Esophagus (tissue), 2 donors: ENCODE data around the gene METTL24. TPM values are rescaled to one million over a fixed set of nuclear protein-coding genes. Genes with fewer than 3 reads are reported as not detected.

ENCODE experiments used
- H3K27ac ChIP-seq, 2 donors: one replicate each; pipeline ENCODE4 v1.5.1; 2013; ENCODE audit warnings: low read depth in 2 of 2, mild to moderate bottlenecking in 2 of 2, inconsistent platforms in 1 of 2, low read length in 1 of 2, moderate library complexity in 1 of 2
- H3K27me3 ChIP-seq, 2 donors: one replicate each; pipeline ENCODE4 v1.6.1; 2013; ENCODE audit warnings: low read length in 2 of 2, control low read depth in 1 of 2, mild to moderate bottlenecking in 1 of 2; ENCODE audit not compliant: insufficient read depth in 2 of 2, control insufficient read depth in 1 of 2
- H3K36me3 ChIP-seq, 2 donors: one replicate each; pipeline ENCODE4 v1.6.1; 2013; ENCODE audit warnings: low read length in 1 of 2; ENCODE audit not compliant: control insufficient read depth in 2 of 2, insufficient read depth in 2 of 2
- H3K4me1 ChIP-seq, 2 donors: one replicate each; pipeline ENCODE4 v1.6.1; 2013; ENCODE audit warnings: low read length in 1 of 2; ENCODE audit not compliant: control insufficient read depth in 2 of 2, insufficient read depth in 2 of 2
- H3K4me3 ChIP-seq, 2 donors: one replicate each; pipeline ENCODE4 v1.5.1; 2013; ENCODE audit warnings: low read length in 2 of 2, mild to moderate bottlenecking in 2 of 2, low read depth in 1 of 2, moderate library complexity in 1 of 2
- H3K9me3 ChIP-seq, 2 donors: one replicate each; pipeline ENCODE4 v1.6.1; 2013; ENCODE audit warnings: mild to moderate bottlenecking in 2 of 2, low read depth in 1 of 2, low read length in 1 of 2, moderate library complexity in 1 of 2; ENCODE audit not compliant: control insufficient read depth in 2 of 2, insufficient read depth in 1 of 2
- WGBS, 2 donors: extraction: QIAGEN DNeasy Blood & Tissue Kit; methylation state at CpG; one replicate each; pipeline ENCODE4 v1.1.7; 2013; 5-methylcytosine and 5-hydroxymethylcytosine counted together
- polyA plus RNA-seq, 2 donors: library from polyadenylated mRNA; stranded (reverse); fragments of 200-250 nt; gene quantifications; one replicate each; pipeline ENCODE4 v1.2.3, GENCODE V29; 2013
- donor health status: healthy with polysubstance abuse.
- donor health status: Bipolar disorder and iron deficiency.

Gene METTL24
- polyA plus RNA-seq, 2 donors, result 0.14 to 0.34 TPM

GRCh38 chr6:110364364-110365105 is 6.4 kb upstream of the METTL24 start:
- Histone ChIP-seq H3K9me3 (no peaks in the 10 kb centered on the region), H3K4me1 (no peaks in the 10 kb centered on the region), H3K4me3 (no peak overlapping the region), H3K27me3 (no peaks in the 10 kb centered on the region), H3K27ac (no peak overlapping the region), H3K36me3 (no peaks in the 10 kb centered on the region)
- 69 to 81% methylated on average over 5 of the region's 5 CpGs for WGBS, 2 donors

GRCh38 chr6:110363748-110364147 is 5.6 kb upstream of the METTL24 start:
- WGBS, 2 donors, result 74 to 82% methylated on average over 3 of the region's 3 CpGs
- no peaks in the 10 kb centered on the region for H3K9me3 ChIP-seq
- no peak overlapping the region for H3K27ac ChIP-seq
- peaks cover 0 to 2% of the 10 kb centered on the region in 2 donors for H3K4me1 ChIP-seq
- H3K36me3 ChIP-seq, result no peaks in the 10 kb centered on the region
- no peaks in the 10 kb centered on the region for H3K27me3 ChIP-seq
- H3K4me3 ChIP-seq, result no peak overlapping the region

GRCh38 chr6:110360676-110361075 is 2.5 kb upstream of the METTL24 start:
- peaks cover 0 to 3% of the 10 kb centered on the region in 2 donors for H3K27me3 ChIP-seq
- no peak overlapping the region for H3K4me3 ChIP-seq
- no peak overlapping the region for H3K27ac ChIP-seq
- WGBS, 2 donors, result 61 to 78% methylated on average over 3 of the region's 3 CpGs
- peaks cover 2 to 4% of the 10 kb centered on the region in 2 donors for H3K4me1 ChIP-seq
- no peaks in the 10 kb centered on the region for H3K36me3 ChIP-seq
- no peaks in the 10 kb centered on the region for H3K9me3 ChIP-seq

DNA sequence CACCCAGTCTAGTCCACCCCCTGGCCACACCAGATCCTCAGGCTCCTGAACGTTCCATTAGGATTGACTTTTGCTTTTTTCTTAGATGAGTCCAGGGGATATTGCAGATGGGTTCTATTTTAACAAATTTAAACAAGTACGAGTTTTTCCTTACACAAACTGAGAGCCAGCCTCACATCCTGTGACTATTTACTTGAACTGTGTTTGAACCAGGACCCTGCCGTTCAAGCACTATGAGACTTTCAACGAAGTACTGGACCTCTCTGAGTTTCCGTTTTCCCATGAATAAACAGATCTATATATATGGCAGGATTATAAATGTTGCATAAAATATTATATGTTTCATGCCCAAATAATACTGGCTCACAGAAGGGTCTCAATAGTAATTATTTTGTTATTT is 1.4 kb upstream of the METTL24 start:
- H3K36me3 ChIP-seq, result no peaks in the 10 kb centered on the region
- H3K9me3 ChIP-seq, result no peaks in the 10 kb centered on the region
- no peak overlapping the region for H3K4me3 ChIP-seq
- 68 to 71% methylated on average over 5 of the region's 5 CpGs for WGBS, 2 donors
- H3K27me3 ChIP-seq, result peaks cover 0 to 3% of the 10 kb centered on the region in 2 donors
- H3K27ac ChIP-seq, result no peak overlapping the region
- H3K4me1 ChIP-seq, result peaks cover 2 to 4% of the 10 kb centered on the region in 2 donors

DNA sequence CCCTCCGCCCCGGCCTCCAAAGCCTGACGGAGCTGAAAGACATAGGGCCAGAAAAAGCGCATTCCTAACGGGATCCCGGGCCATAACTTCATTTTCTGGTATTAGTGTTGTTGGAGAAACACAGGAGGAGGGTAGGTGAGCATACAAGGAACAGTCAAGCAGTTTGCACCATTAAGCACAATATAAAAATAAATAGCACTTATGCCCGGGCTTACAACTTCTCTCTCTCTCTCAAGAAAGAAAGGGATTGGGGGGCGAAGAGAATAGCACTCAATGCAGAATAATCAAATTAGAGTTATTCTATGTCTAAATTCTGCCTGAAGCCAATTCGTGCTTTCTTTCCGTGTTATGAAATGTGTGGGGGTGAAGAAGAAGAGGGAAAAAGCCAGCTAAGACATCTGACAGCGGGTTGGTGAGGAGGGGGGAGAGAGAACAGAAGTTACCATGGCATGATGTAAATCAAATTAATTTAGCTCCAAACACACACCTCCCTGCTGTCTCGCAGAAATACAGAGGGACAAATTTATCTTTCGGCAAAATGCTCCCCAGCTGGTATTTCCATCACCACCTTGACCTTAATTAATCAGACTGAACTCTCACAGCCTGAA is 508 bp upstream of the METTL24 start:
- H3K4me3 ChIP-seq, result peak overlapping the region; percentile 52 to 63
- H3K27me3 ChIP-seq, result peaks cover 0 to 3% of the 10 kb centered on the region in 2 donors
- 40% methylated on average over 13 of the region's 13 CpGs for WGBS, 2 donors

DNA sequence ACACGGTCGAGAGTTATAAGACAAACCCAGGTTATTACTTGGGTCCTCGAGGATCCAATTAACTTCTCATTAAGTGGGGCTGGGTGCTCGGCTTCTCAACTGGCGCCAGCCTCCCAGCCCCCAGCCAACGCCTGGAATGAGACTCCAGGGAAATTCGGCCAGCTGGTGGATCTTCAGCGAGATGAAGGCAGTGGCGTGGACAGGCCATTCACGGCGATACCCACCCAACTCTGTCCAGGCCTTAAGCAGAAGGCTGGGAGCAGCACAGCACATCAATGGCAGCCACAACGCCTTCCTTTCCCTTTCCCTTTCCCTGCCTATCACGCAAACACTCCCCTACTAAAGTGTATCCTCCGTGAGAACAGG is 868 bp downstream of the METTL24 start:
- peaks cover 0 to 3% of the 10 kb centered on the region in 2 donors for H3K27me3 ChIP-seq
- WGBS, 2 donors, result 43 to 48% methylated on average over 14 of the region's 14 CpGs

More for the DNA sequence above, 508 bp upstream of the METTL24 start:
- H3K4me1 ChIP-seq, result peaks cover 2 to 4% of the 10 kb centered on the region in 2 donors
- H3K9me3 ChIP-seq, result no peaks in the 10 kb centered on the region
- no peaks in the 10 kb centered on the region for H3K36me3 ChIP-seq
- peak overlapping the region; percentile 70 to 74 for H3K27ac ChIP-seq

GRCh38 chr6:110356778-110357177 is 1.4 kb downstream of the METTL24 start:
- Histone ChIP-seq H3K9me3 (no peaks in the 10 kb centered on the region), H3K36me3 (no peaks in the 10 kb centered on the region), H3K27ac (peak overlapping the region in 1 of 2 donors; percentile 74), H3K27me3 (peaks cover 0 to 3% of the 10 kb centered on the region in 2 donors), H3K4me3 (no peak overlapping the region), H3K4me1 (peaks cover 2 to 4% of the 10 kb centered on the region in 2 donors)
- 82 to 84% methylated on average over 15 of the region's 15 CpGs for WGBS, 2 donors

More for the DNA sequence above, 868 bp downstream of the METTL24 start:
- Histone ChIP-seq H3K27ac (peak overlapping the region; percentile 70 to 74), H3K4me3 (peak overlapping the region; percentile 48 to 63), H3K9me3 (no peaks in the 10 kb centered on the region), H3K36me3 (no peaks in the 10 kb centered on the region), H3K4me1 (peaks cover 2 to 4% of the 10 kb centered on the region in 2 donors)

- peaks cover 0 to 3% of the 10 kb centered on the region in 2 donors for H3K27me3 ChIP-seq
- H3K36me3 ChIP-seq, result no peaks in the 10 kb centered on the region
- H3K9me3 ChIP-seq, result no peaks in the 10 kb centered on the region
- peaks cover 2 to 4% of the 10 kb centered on the region in 2 donors for H3K4me1 ChIP-seq
- no peak overlapping the region for H3K4me3 ChIP-seq
- no peak overlapping the region for H3K27ac ChIP-seq
- WGBS, 2 donors, result 79 to 81% methylated on average over 2 of the region's 2 CpGs
Measured at GRCh38 chr6:110355727-110356126, 2.4 kb downstream of the METTL24 start.

DNA sequence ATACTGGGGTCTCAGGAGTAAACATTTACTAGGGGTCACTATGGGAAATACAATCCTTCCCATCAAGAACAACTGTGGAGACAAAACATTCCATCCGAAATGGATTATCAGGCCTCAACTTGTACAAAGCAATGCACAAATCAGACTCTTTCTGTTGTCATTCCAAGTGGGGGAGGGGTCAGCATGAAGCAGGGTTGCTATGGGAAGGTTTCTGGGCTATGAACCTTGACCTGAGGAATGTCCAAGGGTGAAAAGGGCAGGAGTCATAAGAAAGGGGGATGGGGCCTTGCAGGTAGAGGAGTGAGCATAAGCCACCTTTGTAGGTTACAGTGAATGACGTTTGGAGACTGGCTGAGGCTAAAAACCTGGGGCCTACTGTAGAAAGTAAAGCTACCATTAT is 3.1 kb downstream of the METTL24 start:
- H3K4me3 ChIP-seq, result no peak overlapping the region
- H3K36me3 ChIP-seq, result no peaks in the 10 kb centered on the region
- 46 to 66% methylated on average over 2 of the region's 2 CpGs for WGBS, 2 donors
- peaks cover 2 to 4% of the 10 kb centered on the region in 2 donors for H3K4me1 ChIP-seq
- no peaks in the 10 kb centered on the region for H3K9me3 ChIP-seq
- H3K27me3 ChIP-seq, result peaks cover 0 to 3% of the 10 kb centered on the region in 2 donors
- H3K27ac ChIP-seq, result no peak overlapping the region
